Renal pelvis (tissue), 4 donors: ENCODE measurements around the gene NUFIP2. TPM values are rescaled to one million over a fixed set of nuclear protein-coding genes. Genes with fewer than 3 reads are reported as not detected.

Experiments used
- DNase-seq: peaks from one replicate; pipeline ENCODE4 v3.0.0-alpha.2; 2013
- polyA plus RNA-seq, 3 donors: library from polyadenylated mRNA; unstranded; fragments of 120-200 nt; gene quantifications; one replicate each; pipeline ENCODE4 v1.2.1, GENCODE V29; 2013; ENCODE audit not compliant: insufficient read length in 3 of 3

NUFIP2 gene
- polyA plus RNA-seq, 3 donors: 36.7 to 54.8 (median 47.7) TPM

DNA sequence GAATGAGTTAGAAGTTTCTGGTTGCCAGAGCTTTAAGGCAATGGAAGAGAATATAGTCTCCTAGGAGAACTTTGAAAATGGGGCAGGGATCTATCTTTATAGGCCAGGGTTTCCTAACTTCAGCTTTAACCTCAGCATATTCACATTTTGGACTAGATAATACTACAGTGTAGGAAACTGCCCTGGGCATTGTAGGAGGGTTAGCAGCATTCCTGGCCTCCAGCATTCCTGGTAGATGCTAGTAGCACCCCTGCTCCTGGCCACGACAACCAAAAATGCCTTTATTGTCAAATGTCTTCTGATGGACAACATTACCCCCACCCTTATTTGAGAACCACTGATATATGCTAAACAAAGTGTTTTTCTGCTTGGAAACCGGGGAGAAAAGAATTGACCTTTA, 86.0 kb downstream of the NUFIP2 start:
- DNase-seq: no peak

Other genes starting within 250 kb of the NUFIP2 start
- 10 to 100 TPM; 43.0 to 44.7 (median 44.2) TPM for gene MYO18A, start 113.8 kb downstream of the NUFIP2 start, polyA plus RNA-seq
- gene CRYBA1, start 47.3 kb downstream of the NUFIP2 start, polyA plus RNA-seq: not detected
- 10 to 100 TPM; 44.0 to 51.2 (median 48.5) TPM for gene TAOK1, start 96.2 kb upstream of the NUFIP2 start, polyA plus RNA-seq